Sigmoid colon (tissue), 7 donors: ENCODE results near the gene VPS13D. TPM values are rescaled to one million over a fixed set of nuclear protein-coding genes. Genes with fewer than 3 reads are reported as not detected.

Source experiments
- DNase-seq: peaks from one replicate; pipeline ENCODE4 v3.0.0-alpha.2; 2019
- H3K27ac ChIP-seq, 4 donors: fragments of 200-600 bp; sonication (generic); one replicate each; pipeline ENCODE4 v1.5.1; 2016 to 2019; ENCODE audit warnings: mild to moderate bottlenecking in 1 of 4
- H3K27me3 ChIP-seq, 3 donors: fragments of 200-600 bp; sonication (generic); one replicate each; pipeline ENCODE4 v1.5.1; 2019; ENCODE audit warnings: mild to moderate bottlenecking in 1 of 3
- H3K36me3 ChIP-seq, 4 donors: fragments of 200-600 bp; sonication (generic); one replicate each; pipeline ENCODE4 v1.5.1; 2016 to 2019
- H3K4me1 ChIP-seq, 4 donors: fragments of 200-600 bp; sonication (generic); one replicate each; pipeline ENCODE4 v1.5.1; 2017 to 2019
- H3K4me3 ChIP-seq, 4 donors: fragments of 200-600 bp; sonication (generic); one replicate each; pipeline ENCODE4 v1.5.1; 2017 to 2019; ENCODE audit warnings: mild to moderate bottlenecking in 2 of 4, moderate library complexity in 1 of 4
- H3K9me3 ChIP-seq, 4 donors: fragments of 200-600 bp in 3 of 4; sonication (generic) in 3 of 4; one replicate each; pipeline versions ENCODE4 v1.5.1 to v1.6.1; 2013 to 2019
- CTCF ChIP-seq, 4 experiments: fragments of 450-650 bp in 3 of 4; fragments of 200-600 bp in 1 of 4; IDR thresholded peaks; one replicate each; pipeline ENCODE4 v1.5.1; 2016 to 2019; ENCODE audit warnings: antibody characterized with exemption in 4 of 4, mild to moderate bottlenecking in 3 of 4, moderate library complexity in 2 of 4
- EP300 ChIP-seq, 4 donors: sonication (generic); formaldehyde crosslinking; IDR thresholded peaks; one replicate each; pipeline ENCODE4 v1.6.1; 2017; ENCODE audit warnings: antibody characterized with exemption in 4 of 4
- POLR2A ChIP-seq, 2 donors: fragments of 450-650 bp; IDR thresholded peaks; one replicate each; pipeline ENCODE4 v1.6.1; 2016; ENCODE audit warnings: antibody characterized with exemption in 2 of 2, mild to moderate bottlenecking in 2 of 2, moderate library complexity in 2 of 2
- POLR2AphosphoS5 ChIP-seq, 4 donors: sonication (generic); formaldehyde crosslinking; IDR thresholded peaks; one replicate each; pipeline ENCODE4 v1.6.1; 2017; ENCODE audit warnings: antibody characterized with exemption in 4 of 4
- WGBS, 2 donors: extraction: QIAGEN DNeasy Blood & Tissue Kit; methylation state at CpG; one replicate each; pipeline ENCODE4 v1.1.7; 2013; 5-methylcytosine and 5-hydroxymethylcytosine counted together
- intact Hi-C: fragments of 100-400 bp; cut with DNase I; formaldehyde crosslinking; loops from one replicate; pipeline ENCODE4 v1.15.1; 2023
- polyA plus RNA-seq, 3 donors: library from polyadenylated mRNA; stranded (reverse); fragments of 200-250 nt; gene quantifications; one replicate each; pipeline ENCODE4 v1.2.3, GENCODE V29; 2013
- total RNA-seq, 4 donors: library from RNA; depleted of rRNA; stranded (reverse); fragments of >200 nt; gene quantifications; one replicate each; pipeline ENCODE4 v1.1.0, GENCODE V29; 2016
- donor health status: healthy with polysubstance abuse.
- donor health status: Bipolar disorder and iron deficiency.
- donor health status: healthy.

VPS13D gene
- total and polyA plus RNA-seq, 7 donors = 7.6 to 90.8 (median 49.7) TPM

- peak overlapping the region in 1 of 4 donors; percentile 27 for H3K27ac ChIP-seq
Observed at GRCh38 chr1:12397462-12398450, 167.9 kb downstream of the VPS13D start.

GRCh38 chr1:12398479-12398878 is 168.6 kb downstream of the VPS13D start:
- 74 to 92% methylated on average over 6 of the region's 6 CpGs for WGBS, 2 donors
- H3K9me3 ChIP-seq = no peaks in the 10 kb centered on the region
- TF ChIP-seq POLR2AphosphoS5 (IDR thresholded peaks at IDR 0.05) (no peak), POLR2A (IDR thresholded peaks at IDR 0.05) (no peak), CTCF (IDR thresholded peaks at IDR 0.05) (no peak), EP300 (IDR thresholded peaks at IDR 0.05) (no peak)
- peaks cover 0 to 11% (median 6%) of the 10 kb centered on the region in 4 donors for H3K4me1 ChIP-seq
- H3K36me3 ChIP-seq = peaks cover 0 to 23% (median 9%) of the 10 kb centered on the region in 4 donors
- no peaks in the 10 kb centered on the region for H3K27me3 ChIP-seq
- H3K4me3 ChIP-seq = no peak overlapping the region
- H3K27ac ChIP-seq = peak overlapping the region in 1 of 4 donors; percentile 27
- intact Hi-C loops = no loop called here
- no peak for DNase-seq

More at GRCh38 chr1:12397462-12398450, 167.9 kb downstream of the VPS13D start:
- H3K27me3 ChIP-seq = no peaks in the 10 kb centered on the region
- intact Hi-C loops = no loop called here
- H3K4me3 ChIP-seq = no peak overlapping the region
- H3K9me3 ChIP-seq = no peaks in the 10 kb centered on the region
- H3K36me3 ChIP-seq = peaks cover 0 to 18% (median 7%) of the 10 kb centered on the region in 4 donors
- WGBS, 2 donors = 68 to 74% methylated on average over 7 of the region's 7 CpGs
- TF ChIP-seq POLR2AphosphoS5 (IDR thresholded peaks at IDR 0.05) = no peak
- no peak for TF ChIP-seq EP300 (IDR thresholded peaks at IDR 0.05)
- TF ChIP-seq POLR2A (IDR thresholded peaks at IDR 0.05) = no peak
- no peak for TF ChIP-seq CTCF (IDR thresholded peaks at IDR 0.05)
- no peak for DNase-seq
- peaks cover 0 to 11% (median 6%) of the 10 kb centered on the region in 4 donors for H3K4me1 ChIP-seq

- Histone ChIP-seq H3K27me3 (no peaks in the 10 kb centered on the region), H3K4me3 (no peak overlapping the region), H3K9me3 (no peaks in the 10 kb centered on the region), H3K36me3 (peaks cover 0 to 40% (median 18%) of the 10 kb centered on the region in 4 donors), H3K4me1 (peaks cover 0 to 12% (median 9%) of the 10 kb centered on the region in 4 donors), H3K27ac (peak overlapping the region in 1 of 4 donors; percentile 60)
- 96 to 97% methylated on average over 10 of the region's 10 CpGs for WGBS, 2 donors
- DNase-seq = no peak
- intact Hi-C loops = no loop called here
- TF ChIP-seq CTCF (IDR thresholded peaks at IDR 0.05) = no peak
- TF ChIP-seq EP300 (IDR thresholded peaks at IDR 0.05) = no peak
- no peak for TF ChIP-seq POLR2A (IDR thresholded peaks at IDR 0.05)
- no peak for TF ChIP-seq POLR2AphosphoS5 (IDR thresholded peaks at IDR 0.05)
Observed at GRCh38 chr1:12400027-12400693, 170.3 kb downstream of the VPS13D start.

GRCh38 chr1:12402159-12402673 is 172.4 kb downstream of the VPS13D start:
- peak overlapping the region in 2 of 4 donors; percentile 40 to 60 for H3K27ac ChIP-seq
- intact Hi-C loops = no loop called here
- H3K27me3 ChIP-seq = no peaks in the 10 kb centered on the region
- H3K4me1 ChIP-seq = peaks cover 0 to 33% (median 29%) of the 10 kb centered on the region in 4 donors
- WGBS, 2 donors = 94 to 97% methylated on average over 3 of the region's 3 CpGs
- no peak for DNase-seq
- H3K9me3 ChIP-seq = no peaks in the 10 kb centered on the region
- peaks cover 0 to 42% (median 18%) of the 10 kb centered on the region in 4 donors for H3K36me3 ChIP-seq
- TF ChIP-seq POLR2AphosphoS5 (IDR thresholded peaks at IDR 0.05) (no peak), CTCF (IDR thresholded peaks at IDR 0.05) (no peak), POLR2A (IDR thresholded peaks at IDR 0.05) (no peak), EP300 (IDR thresholded peaks at IDR 0.05) (no peak)
- no peak overlapping the region for H3K4me3 ChIP-seq
